ENCODE measurements around the gene NUMB.
"Not testable (repeated sequence)": the region's sequence is repeated elsewhere in the genome, so short reads cannot be mapped to it uniquely, and the experiment has no call there.

NUMB gene

GRCh38 chr14:73463411-73463810 is 5.1 kb upstream of the NUMB start:
- no peak for DNase-seq

GRCh38 chr14:73462815-73463214 is 4.5 kb upstream of the NUMB start:
- no peak for DNase-seq

- DNase-seq: no peak
Observed at GRCh38 chr14:73462048-73462715, 3.8 kb upstream of the NUMB start.

GRCh38 chr14:73461478-73462047 is 3.2 kb upstream of the NUMB start:
- no peak for DNase-seq

- DNase-seq: no peak
Observed at GRCh38 chr14:73460691-73461127, 2.4 kb upstream of the NUMB start.

GRCh38 chr14:73459959-73460358 is 1.6 kb upstream of the NUMB start:
- no peak for DNase-seq

- DNase-seq: peak; percentile 17
Observed at GRCh38 chr14:73457924-73458182, 493 bp downstream of the NUMB start.

GRCh38 chr14:73457041-73457923 is 1.1 kb downstream of the NUMB start:
- no peak for DNase-seq

- no peak for DNase-seq
Observed at GRCh38 chr14:73455294-73455693, 3.1 kb downstream of the NUMB start.

GRCh38 chr14:73452341-73453186 is 5.8 kb downstream of the NUMB start:
- DNase-seq: no peak

- DNase-seq: no peak
Observed at GRCh38 chr14:73443758-73444157, 14.6 kb downstream of the NUMB start.

GRCh38 chr14:73441286-73441685 is 17.1 kb downstream of the NUMB start:
- DNase-seq: no peak

GRCh38 chr14:73438993-73439392 is 19.4 kb downstream of the NUMB start:
- no peak for DNase-seq

- DNase-seq: no peak
Observed at GRCh38 chr14:73437206-73437605, 21.1 kb downstream of the NUMB start.

GRCh38 chr14:73432124-73432523 is 26.2 kb downstream of the NUMB start:
- DNase-seq: no peak

- no peak for DNase-seq
Observed at GRCh38 chr14:73428353-73428824, 30.0 kb downstream of the NUMB start.

- DNase-seq: no peak
Observed at GRCh38 chr14:73427516-73428264, 30.7 kb downstream of the NUMB start.

- DNase-seq: no peak
Observed at GRCh38 chr14:73426877-73427276, 31.5 kb downstream of the NUMB start.

- DNase-seq: no peak
Observed at GRCh38 chr14:73424453-73424852, 33.9 kb downstream of the NUMB start.

- not testable (repeated sequence) for DNase-seq
Observed at GRCh38 chr14:73423092-73423491, 35.3 kb downstream of the NUMB start.

GRCh38 chr14:73422515-73422914 is 35.8 kb downstream of the NUMB start:
- no peak for DNase-seq

GRCh38 chr14:73418227-73418626 is 40.1 kb downstream of the NUMB start:
- no peak for DNase-seq

All from activated CD8-positive, alpha-beta memory T cell treated with anti-CD3 and anti-CD28 coated beads, Interleukin-2, amount 50 U/mL, for 4 hours (primary cell).